HG03571 (cell line): ENCODE measurements around the gene ALK.

Experiments used
- ATAC-seq: cut with Tn5 transposase; IDR thresholded peaks from one replicate; pipeline ENCODE4 v1.9.1; 2021; ENCODE audit not compliant: unreplicated experiment

Gene ALK

DNA sequence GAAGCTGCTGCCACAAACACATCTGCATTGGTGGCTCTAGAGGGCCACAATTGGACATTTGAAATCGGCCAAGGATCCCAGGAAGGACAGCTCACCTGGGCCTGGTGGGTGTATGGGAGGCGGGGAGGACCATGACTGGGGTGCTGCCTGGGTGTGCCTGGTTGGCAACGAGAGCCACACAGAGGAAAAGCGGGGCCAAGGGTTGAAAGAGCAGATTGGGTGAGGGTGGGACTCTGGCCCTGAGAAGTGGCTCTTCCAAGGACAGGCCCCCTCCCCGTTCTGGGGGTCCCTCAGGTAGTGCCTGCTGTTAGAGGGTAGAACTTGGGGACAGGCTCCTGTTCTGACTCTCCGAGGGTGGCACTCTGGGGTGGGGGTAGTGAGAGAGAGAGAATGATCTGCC lies 703.3 kb downstream of the ALK start:
- ATAC-seq: no peak

DNA sequence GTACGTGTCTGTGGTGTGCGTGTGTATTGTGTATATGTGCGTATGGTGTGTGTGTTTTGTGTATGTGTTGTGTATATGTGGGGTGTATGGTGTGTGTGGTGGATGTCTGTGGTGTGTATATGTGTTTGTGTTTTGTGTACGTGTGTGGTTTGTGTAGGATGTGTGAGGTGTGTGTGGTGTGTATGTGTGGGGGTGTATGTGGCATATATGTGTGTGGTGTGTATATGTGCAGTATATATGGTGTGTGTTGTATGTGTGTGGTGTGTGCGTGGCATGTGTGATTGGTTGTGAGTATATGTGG lies 704.8 kb downstream of the ALK start:
- no peak for ATAC-seq

DNA sequence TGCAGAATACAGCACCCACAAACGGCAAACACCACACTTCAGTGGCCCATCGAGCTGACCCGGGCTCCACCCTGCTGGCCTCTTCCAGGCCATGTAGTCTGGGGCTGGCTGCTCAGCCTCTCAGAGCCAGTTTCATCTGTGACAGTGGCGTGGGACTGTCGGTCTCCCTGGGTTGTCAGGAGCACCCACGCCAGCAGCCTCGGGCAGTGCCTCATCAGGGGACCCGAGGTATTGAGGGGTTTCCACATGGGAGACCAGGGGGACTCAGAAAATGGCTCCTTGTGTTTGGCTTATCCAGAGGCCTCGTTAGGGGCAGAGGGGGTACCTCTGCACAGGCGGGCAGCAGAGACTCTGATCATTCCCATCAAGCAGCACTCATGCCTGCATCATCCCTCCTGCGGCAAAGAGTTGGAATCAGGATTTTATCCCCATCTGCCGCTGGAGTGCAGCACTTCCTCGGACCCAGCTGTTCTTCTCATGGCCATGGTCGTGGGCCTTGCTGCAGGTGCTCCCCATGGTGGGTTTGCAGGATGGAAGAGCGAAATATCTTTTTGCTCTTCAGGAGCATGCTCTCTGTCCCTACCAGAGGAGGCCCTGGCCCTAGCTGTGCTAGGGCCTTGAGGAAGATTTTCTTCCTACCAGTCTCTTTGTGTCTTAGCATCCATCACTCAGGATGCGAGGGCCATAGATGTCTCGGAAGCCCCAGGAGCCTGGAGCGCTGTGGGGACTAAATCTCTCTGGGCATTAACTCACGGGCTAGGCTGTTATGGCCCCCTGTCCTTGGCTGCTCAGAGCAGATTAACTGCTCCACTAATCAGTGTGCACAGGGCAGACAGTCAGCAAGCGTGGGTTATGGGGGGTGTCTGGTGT lies 705.4 kb downstream of the ALK start:
- ATAC-seq: no peak

DNA sequence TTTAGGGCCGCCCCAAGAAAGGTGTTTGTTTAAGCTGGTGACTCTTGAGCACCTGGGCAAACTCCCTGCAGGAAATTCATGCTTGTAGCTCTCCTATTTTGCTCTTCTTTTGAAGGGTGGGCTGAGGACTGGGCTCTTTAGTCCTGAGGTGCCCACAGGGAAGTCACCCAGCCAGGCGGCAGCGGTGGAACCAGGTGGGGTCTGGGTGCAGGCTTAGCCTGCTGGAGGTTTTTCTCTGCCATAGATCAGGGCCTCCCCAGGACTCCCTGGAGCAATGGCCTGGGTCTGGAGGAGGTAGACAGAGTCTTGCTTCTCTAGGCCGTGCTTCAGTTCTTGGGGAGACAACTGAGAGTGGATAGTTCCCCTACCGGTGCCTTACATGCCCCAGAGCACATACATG lies 706.3 kb downstream of the ALK start:
- no peak for ATAC-seq

DNA sequence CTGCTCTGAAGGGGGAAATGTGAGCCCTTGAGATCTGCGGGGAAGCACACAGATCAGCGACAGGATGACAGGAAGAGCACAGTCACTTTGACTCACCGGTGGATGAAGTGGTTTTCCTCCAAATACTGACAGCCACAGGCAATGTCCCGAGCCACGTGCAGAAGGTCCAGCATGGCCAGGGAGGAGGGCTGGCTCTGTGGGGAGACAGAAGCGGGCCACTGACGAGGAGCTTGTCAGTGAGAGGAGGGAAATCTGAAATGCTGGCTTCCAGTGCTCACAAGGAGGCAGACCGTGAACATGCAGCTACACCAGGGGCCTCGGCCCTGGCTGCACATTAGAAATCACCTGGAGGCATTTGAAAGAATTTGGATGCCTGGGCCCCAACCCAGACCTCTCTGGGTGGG lies 707.5 kb downstream of the ALK start:
- no peak for ATAC-seq

DNA sequence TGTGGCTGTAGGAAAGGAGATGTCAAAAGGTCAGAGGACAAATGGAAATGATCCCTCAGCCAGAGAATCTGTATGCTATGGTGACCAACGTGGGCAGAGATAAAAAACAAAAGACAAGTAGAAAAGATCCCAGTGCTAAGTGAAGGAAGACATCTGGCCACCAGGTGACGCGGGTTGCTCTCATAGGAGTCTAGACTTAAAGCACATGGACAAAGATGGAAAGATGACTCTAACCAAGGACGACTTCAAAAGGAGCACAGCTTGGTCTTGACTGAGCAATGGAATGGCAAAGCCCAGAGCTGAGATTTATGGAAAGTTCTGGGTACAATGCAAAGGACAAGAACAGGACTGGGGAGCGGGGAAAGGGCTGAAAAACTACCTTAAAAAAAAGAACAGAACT lies 709.4 kb downstream of the ALK start:
- no peak for ATAC-seq

DNA sequence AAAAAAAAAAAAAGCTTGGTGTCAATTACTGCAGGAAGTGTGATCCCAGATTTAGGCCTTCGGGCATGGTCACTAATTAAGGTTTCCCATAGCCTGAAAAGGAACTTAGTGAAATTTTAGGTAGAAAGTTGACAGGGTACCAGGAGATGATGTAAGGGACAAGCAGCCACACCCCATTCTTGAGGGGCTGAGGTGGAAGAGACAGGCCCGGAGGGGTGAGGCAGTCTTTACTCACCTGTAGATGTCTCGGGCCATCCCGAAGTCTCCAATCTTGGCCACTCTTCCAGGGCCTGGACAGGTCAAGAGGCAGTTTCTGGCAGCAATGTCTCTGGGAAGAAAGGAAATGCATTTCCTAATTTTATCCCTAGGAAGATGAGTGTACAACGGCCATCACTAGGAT lies 711.8 kb downstream of the ALK start:
- no peak for ATAC-seq

DNA sequence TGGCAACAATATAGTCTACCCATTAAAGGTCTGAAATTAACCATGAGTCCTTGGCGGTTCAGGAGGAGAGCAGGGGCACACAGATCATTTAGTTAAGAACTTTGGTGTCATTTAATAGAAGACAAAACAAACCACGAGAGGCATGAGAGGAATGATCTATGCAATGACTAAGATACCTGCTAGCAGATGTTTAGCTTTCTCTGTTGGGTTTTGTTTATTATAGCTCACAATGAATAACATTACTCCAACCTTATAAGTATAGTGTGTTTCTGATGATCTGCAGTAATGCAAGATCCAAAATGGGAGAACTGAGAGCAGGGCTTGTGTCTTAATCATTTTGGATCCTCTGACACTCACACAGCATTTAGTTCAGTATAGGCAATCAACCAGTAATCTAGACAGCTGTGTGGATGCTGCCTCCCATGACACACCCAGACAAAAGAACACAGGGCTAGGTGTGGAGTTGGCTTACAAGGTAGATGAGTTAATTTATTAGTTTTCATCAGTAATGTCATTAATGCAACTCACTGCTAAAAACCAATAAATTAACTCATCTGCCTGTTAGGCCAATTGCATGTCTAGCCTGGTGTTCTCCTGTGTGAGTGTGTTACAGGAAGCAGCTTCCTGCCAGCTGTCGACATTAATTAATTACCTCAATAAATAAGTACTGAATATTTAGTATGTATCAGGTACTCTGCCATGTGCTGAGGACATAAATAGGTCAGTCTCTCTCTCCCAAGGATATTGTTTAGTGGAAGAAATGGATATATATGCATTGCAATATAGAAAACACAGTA lies 713.8 kb downstream of the ALK start:
- no peak for ATAC-seq

DNA sequence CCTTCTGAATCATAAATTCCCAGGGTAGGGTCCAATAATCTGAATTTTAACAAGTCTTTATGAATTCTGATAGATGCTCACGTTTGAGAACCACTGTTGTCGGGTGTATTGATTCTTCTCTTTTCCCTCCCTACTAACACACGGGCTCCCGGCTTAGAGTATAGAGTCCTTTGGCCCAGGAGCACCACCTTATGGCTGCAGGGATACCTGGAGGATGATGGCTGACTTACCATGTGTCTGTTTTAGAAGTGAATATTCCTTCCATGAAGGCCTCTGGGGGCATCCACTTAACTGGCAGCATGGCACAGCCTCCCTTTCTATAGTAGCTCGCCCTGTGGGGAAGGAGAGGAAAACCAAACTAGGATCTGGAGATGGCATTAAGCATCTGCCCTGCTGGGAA lies 714.4 kb downstream of the ALK start:
- ATAC-seq: no peak

DNA sequence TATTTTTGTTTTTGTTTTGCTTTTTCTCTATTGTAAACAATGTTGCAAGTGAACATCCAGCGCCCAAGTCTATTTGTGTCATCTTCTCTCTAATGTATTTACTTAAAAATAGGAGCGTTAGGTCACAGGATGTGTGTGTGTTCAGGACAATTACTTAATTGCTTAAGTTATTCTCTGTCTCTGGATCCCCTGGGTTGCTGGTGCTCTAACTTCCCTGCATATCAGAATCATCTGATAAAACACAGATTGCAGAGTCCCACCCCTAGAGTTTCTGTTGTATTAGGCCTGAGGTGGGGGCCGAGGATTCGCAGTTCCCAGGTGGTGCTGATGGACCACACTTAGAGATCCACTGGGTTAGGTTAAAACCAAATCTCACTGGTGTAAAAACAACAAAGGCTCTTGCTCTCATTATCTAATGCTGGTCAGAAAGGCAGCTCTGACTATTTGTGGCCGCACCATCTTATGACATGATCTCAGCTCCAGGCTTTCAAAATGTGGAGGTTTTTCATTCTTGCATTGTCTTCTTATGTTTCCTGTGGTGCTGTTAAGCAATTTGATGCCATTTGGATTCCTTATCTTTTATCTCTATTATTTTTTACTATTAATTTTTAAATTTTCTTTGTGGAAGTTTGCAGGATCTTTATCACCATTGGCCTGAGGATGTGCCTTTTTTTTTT lies 718.4 kb downstream of the ALK start:
- no peak for ATAC-seq

DNA sequence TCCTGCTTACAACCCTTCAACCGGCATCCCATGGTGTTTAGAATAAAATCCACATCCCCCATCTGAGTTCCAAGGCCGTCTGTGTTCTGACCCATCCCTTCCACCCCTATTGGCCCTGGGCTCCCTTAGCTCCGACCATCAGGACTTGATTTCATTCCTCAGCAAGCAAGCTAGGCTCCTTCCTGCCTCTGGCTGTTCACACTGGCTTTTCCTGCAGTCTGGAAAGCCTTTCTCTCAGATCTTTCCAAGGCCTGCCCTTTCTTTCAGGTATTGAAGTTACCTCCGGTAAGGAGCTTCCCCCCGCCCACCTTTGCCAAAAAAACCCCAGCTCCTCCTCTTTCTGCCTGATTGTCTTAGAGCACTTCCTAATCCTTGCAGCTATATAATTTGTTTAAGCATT lies 719.4 kb downstream of the ALK start:
- ATAC-seq: no peak

DNA sequence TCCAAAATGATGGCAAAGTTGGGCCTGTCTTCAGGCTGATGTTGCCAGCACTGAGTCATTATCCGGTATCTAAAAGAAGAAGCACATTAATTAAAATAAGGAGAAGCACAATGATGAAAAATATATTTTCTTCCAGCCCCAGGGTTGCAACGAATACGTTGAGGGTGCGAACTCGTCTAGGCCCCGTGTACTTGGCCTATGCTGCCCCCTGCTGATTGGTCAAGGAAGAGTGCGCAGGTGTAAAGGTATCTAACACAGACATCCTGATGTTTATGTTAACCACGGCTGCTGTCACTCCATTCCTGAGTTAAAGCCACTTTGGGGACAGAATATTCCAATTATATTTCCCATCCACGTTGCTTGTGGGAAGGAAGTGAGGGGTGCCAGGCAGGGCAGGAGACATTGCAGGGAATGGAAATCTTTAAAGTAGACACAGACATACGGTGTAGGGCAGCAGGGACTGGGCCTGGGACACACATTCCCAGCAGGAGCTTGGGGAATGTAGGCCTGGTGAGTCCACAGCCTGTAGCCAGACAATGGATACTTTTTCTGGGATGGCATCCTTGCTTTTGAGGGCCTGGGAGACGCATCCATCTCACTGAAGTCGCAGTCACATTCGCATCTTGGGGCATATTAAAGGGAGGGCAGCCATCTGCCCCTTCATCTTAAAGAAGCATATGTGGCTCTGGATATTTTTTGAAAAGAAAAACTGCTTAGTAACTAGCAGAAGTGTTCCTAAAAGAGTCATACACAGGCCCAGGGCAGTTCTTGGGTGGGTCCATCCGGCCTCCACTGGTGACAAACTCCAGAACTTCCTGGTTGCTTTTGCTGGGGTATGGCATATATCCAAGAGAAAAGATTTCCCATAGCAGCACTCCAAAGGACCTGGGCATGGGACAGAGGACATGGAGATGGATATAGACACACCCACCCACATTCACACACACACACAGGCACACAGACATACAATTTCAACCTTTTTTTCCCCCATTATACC lies 724.3 kb downstream of the ALK start:
- no peak for ATAC-seq

DNA sequence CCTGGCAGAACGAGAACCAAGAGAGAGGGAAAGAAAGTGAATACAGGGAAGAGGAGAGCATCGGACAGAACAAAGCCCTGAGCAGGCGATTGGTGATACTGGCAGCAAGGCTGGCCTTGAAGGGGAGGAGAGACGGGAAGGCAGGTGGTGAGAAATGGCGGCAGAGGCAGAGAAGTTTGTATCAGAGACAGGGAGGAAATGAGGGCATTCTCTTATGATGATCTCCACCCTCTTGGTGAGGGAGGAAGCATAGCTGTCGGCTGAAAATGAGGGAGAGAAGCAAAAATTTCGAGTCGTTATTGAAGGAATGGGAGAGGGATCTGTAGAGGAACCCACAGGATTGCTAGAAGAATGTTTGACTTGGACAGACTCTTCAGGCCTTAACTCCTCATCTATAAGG lies 725.6 kb downstream of the ALK start:
- ATAC-seq: no peak

DNA sequence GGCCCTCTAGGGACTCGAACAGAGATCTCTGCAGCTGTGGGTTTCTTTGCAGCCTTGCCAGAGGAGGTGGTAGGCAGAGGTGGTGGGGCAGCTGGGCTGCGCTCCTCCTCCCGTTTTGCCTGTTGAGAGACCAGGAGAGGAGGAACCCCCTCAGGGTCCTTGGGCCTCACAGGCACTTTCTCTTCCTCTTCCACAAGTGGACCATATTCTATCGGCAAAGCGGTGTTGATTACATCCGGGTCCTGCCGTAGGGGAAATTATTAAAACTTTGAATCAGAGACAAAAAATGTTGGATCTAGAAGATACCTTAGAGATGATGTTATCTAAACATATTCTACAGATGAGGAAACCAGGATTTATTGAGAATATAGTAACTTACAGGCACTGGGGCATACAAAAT lies 727.7 kb downstream of the ALK start:
- ATAC-seq: no peak

DNA sequence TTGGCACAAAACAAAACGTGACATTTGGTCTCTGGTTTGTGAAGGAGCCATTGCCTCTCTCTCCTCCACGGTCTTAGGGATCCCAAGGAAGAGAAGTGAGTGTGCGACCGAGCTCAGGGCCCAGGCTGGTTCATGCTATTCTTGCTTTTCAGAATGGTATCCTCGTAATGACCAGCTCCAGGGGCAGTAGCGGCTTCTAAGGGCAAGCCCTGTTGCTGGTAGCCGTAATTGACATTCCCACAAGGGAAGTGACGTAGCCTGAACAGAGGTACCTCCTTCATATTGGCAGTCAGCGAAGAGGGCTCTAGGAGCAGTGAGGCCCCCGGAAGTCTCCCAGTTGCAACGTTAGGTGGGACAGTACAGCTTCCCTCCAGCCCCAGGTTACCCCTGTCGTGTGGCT lies 728.3 kb downstream of the ALK start:
- no peak for ATAC-seq

DNA sequence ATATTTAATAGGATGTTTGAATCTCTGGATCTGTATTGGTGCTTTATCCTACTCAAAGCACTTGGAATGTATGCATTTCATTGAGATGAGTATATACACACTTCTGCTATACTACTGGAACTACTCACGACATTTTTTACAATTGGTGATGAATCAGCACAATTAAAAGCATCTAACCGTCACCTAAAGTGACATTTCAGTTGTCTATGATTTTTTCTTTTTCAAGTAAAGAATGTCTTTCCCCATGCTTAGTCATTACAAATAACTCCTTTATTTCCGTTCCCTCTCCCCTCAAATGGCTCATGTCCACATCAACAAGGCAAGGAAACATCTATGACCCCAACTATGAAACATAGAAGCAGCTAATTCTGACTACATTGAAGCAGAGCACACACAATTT lies 728.9 kb downstream of the ALK start:
- ATAC-seq: no peak

DNA sequence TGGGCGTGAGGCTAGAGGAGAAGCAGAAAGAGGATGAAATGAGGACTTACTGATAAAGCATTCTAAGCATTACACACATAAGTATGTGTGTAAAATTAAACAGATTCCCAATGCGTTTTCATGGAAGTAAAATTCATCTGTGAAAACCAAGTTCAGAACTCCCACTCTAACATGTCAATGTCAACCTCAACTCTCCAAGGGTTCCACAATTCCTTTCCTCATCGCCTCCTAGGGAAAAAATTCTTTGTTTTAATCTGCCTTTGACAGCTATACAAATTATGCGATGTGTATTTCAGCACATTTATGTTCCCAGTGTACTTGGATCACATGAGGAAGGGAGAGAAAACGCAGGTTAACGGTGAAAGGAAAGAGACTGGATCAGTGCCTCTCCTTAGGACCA lies 729.6 kb downstream of the ALK start:
- no peak for ATAC-seq

DNA sequence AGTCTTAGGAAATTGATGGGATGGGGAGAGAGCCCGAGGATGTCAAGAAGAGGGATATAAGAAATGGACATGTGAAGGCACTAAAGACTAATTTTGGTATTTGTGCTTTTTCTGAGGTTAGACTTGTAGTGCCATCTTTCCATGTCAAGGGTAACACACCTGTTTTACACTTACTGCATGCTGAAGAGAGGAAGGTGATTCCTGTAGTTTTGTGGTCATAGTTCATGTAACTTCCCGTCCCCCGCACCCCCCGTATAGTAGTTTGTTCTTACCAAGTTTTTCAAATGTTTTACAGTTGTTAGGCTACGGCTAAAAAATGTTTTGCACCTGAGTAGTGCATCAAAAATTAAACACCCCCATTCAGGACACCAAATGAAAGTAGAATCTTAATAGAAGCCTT lies 732.3 kb downstream of the ALK start:
- ATAC-seq: no peak

DNA sequence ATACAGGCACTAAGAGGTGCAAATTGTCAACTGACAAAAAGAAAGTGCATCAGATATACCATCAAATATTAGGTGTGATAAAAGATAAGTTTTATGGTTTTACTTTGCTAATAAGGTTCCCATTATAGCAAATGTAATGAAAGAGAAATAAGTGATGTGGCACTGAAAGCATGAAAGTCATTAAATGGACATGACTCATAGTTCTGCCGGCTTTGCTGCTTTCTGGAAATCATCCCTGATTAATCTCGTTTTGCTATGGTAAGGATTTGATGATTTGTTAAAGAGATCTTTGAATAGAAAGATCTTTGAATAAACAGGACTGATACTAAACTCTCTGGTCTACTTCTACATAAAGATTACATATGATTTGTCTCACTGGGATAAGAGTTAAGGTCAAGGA lies 733.5 kb downstream of the ALK start:
- no peak for ATAC-seq

DNA sequence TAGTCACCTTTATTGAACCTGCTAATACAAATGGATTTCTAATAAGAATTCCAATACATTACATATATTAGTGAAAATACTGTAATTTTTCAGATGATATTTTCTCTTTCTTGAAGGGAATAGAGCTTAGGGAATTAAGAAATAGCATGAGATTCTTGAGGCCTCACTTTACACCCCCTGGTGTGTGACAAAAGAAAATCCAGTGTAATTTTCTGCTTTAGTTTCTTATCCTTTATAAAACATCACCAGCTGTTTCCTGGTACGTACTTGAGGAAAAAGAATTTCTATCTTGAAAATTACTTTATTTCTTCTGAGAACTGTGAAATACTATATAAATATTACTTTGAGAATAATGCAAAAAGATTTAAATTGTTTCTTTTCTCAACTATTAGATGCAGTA lies 734.6 kb downstream of the ALK start:
- ATAC-seq: no peak

DNA sequence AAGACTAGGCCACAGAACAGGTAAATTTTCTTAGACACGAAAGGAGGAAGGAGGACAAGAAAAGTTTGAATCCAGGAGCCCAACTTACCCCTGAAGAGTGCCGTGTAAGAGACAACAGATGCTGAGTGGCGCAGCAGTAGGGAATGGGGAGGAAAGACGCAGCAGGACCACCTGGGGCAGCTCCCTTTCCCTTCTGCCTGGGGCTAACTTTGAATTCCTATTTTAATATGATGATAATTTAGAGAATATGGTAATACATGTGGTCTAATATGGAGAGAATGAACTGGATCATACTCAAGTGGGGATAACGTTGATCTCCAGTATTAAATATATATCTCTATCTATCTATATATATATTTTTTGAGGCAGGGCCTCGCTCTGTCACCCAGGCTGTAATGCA lies 736.9 kb downstream of the ALK start:
- ATAC-seq: no peak
